IPS DF 6.9 (cell line): ENCODE results near the gene KAZALD1.

Source experiments
- DNase-seq: peaks from one replicate; pipeline ENCODE4 v3.0.0-alpha.2; 2013; ENCODE audit warnings: low read depth, low spot score
- H3K27ac ChIP-seq: one replicate; pipeline ENCODE4 v1.5.1; 2013; ENCODE audit warnings: low read length, control low read depth
- H3K27me3 ChIP-seq: 2 replicates; pipeline ENCODE4 v1.6.1; 2013; ENCODE audit warnings: mild to moderate bottlenecking, low read length; ENCODE audit not compliant: control insufficient read depth, insufficient read depth
- H3K36me3 ChIP-seq: 2 replicates; pipeline ENCODE4 v1.6.1; 2013; ENCODE audit warnings: low read length; ENCODE audit not compliant: control insufficient read depth, insufficient read depth
- H3K4me1 ChIP-seq: 2 replicates; pipeline ENCODE4 v1.6.1; 2013; ENCODE audit warnings: low read length; ENCODE audit not compliant: control insufficient read depth, insufficient read depth
- H3K4me3 ChIP-seq: 2 replicates; pipeline ENCODE4 v1.5.1; 2013; ENCODE audit warnings: mild to moderate bottlenecking, low read length
- H3K9me3 ChIP-seq: 2 replicates; pipeline ENCODE4 v1.6.1; 2013; ENCODE audit warnings: low read length, inconsistent platforms; ENCODE audit not compliant: control insufficient read depth, insufficient read depth
- WGBS: extraction: QIAGEN DNeasy Blood & Tissue Kit; methylation state at CpG from one replicate; pipeline ENCODE4 v1.1.7; 2013; ENCODE audit warnings: mixed read lengths, missing lambda C conversion rate; ENCODE audit not compliant: insufficient read length, insufficient coverage; 5-methylcytosine and 5-hydroxymethylcytosine counted together

KAZALD1 gene

GRCh38 chr10:101111547-101111946, 49.8 kb downstream of the KAZALD1 start:
- DNase-seq: no peak
- H3K36me3 ChIP-seq: no peaks in the 10 kb centered on the region
- no CpG with 5 or more reads among the region's 8 CpGs for WGBS
- H3K4me1 ChIP-seq: peaks cover 7% of the 10 kb centered on the region
- H3K4me3 ChIP-seq: no peak overlapping the region
- H3K9me3 ChIP-seq: no peaks in the 10 kb centered on the region
- H3K27me3 ChIP-seq: 0 out of 2 replicates have a peak, but pooled peaks cover under 1% of the 10 kb centered on the region
- no peak overlapping the region for H3K27ac ChIP-seq

- DNase-seq: no peak
- no CpG with 5 or more reads among the region's 12 CpGs for whole genome bisulfite sequencing
- Histone ChIP-seq H3K4me1 (peaks cover 7% of the 10 kb centered on the region), H3K27me3 (0 out of 2 replicates have a peak, but pooled peaks cover 2% of the 10 kb centered on the region), H3K36me3 (no peaks in the 10 kb centered on the region), H3K27ac (no peak overlapping the region), H3K9me3 (no peaks in the 10 kb centered on the region), H3K4me3 (no peak overlapping the region)
Measured at GRCh38 chr10:101112799-101113594, 51.2 kb downstream of the KAZALD1 start.

- Histone ChIP-seq H3K27me3 (peaks cover 5% of the 10 kb centered on the region), H3K4me1 (peaks cover 7% of the 10 kb centered on the region), H3K27ac (no peak overlapping the region), H3K4me3 (no peak overlapping the region), H3K9me3 (no peaks in the 10 kb centered on the region), H3K36me3 (no peaks in the 10 kb centered on the region)
- WGBS: no CpG with 5 or more reads among the region's 2 CpGs
- no peak for DNase-seq
Measured at GRCh38 chr10:101113890-101114403, 52.2 kb downstream of the KAZALD1 start.

- H3K9me3 ChIP-seq: no peaks in the 10 kb centered on the region
- no peaks in the 10 kb centered on the region for H3K36me3 ChIP-seq
- DNase-seq: no peak
- peaks cover 12% of the 10 kb centered on the region for H3K27me3 ChIP-seq
- peaks cover 7% of the 10 kb centered on the region for H3K4me1 ChIP-seq
- WGBS: no CpG with 5 or more reads among the region's 2 CpGs
- no peak overlapping the region for H3K27ac ChIP-seq
- H3K4me3 ChIP-seq: no peak overlapping the region
Measured at GRCh38 chr10:101114646-101115045, 52.9 kb downstream of the KAZALD1 start.
